GM13977 (cell line): Measurements from ENCODE around the gene MYORG.

Experiments used
- DNase-seq: peaks from one replicate; pipeline ENCODE4 v3.0.0; 2012; ENCODE audit warnings: low spot score
- in situ Hi-C: fragments of 300-500 bp; cut with MboI; formaldehyde crosslinking; loops from one replicate; pipeline ENCODE4 v1.12.0; 2022; ENCODE audit warnings: low sequenced_read_pairs, low pct_unique_long_range_greater_than_20kb, mixed read lengths, inconsistent platforms; ENCODE audit not compliant: unreplicated experiment
- TF ChIP-seq, protein P1 (sequence below): IDR thresholded peaks from 2 replicates; pipeline ENCODE4 v1.5.1; 2012; ENCODE audit warnings: mild to moderate bottlenecking, control low read depth; ENCODE audit not compliant: insufficient read depth; ENCODE audit errors: extremely low read depth, missing control alignments

Gene MYORG

DNA sequence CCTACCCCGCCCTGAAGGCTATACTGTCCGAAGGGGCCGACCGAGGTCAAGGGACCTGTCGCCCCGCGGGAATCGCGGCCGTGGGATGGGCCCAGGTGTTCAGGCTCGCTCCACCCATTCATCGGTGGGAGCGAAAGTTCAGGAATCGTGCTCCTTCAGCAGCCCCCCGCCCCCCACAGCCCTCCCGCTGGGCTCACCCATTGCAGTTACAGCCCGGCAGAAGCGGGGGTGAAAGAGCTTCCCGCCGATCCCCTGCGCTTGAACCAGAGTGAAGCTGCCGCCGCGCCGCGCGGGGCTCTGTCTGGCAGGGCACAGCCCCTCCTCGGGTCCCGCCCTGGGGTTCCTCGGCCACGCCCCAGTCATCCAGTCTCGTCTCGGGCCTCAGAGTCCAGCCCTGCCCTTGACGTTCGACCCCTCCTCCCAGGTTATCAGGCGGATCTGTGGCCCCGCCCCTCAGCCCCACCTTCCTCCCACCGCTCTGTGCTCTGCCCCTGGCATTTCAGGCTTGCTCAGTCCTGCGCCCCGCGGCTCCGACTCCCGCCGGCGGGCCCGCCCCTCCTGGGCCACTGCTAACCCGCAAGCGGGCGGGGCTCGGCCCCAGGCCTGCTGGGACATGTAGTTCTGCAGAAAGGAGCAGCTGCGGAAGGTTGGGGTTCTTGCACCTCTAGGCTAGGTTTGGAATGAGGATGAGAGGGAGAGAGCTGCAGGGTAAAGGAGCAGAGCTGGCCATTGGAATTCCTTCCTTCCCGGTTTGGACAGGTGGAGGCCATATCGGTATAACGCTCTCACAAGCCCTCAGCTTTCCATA, at the start of gene MYORG:
MYORG (minus strand) TSS at position 303 of the 808 bp plus-strand sequence. CDS start 3,955 bp downstream, outside the sequence.
- TF ChIP-seq, protein P1, sequence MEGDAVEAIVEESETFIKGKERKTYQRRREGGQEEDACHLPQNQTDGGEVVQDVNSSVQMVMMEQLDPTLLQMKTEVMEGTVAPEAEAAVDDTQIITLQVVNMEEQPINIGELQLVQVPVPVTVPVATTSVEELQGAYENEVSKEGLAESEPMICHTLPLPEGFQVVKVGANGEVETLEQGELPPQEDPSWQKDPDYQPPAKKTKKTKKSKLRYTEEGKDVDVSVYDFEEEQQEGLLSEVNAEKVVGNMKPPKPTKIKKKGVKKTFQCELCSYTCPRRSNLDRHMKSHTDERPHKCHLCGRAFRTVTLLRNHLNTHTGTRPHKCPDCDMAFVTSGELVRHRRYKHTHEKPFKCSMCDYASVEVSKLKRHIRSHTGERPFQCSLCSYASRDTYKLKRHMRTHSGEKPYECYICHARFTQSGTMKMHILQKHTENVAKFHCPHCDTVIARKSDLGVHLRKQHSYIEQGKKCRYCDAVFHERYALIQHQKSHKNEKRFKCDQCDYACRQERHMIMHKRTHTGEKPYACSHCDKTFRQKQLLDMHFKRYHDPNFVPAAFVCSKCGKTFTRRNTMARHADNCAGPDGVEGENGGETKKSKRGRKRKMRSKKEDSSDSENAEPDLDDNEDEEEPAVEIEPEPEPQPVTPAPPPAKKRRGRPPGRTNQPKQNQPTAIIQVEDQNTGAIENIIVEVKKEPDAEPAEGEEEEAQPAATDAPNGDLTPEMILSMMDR, result no peak
- in situ Hi-C loops, result no loop called here
- DNase-seq, result peak; percentile 99

DNA sequence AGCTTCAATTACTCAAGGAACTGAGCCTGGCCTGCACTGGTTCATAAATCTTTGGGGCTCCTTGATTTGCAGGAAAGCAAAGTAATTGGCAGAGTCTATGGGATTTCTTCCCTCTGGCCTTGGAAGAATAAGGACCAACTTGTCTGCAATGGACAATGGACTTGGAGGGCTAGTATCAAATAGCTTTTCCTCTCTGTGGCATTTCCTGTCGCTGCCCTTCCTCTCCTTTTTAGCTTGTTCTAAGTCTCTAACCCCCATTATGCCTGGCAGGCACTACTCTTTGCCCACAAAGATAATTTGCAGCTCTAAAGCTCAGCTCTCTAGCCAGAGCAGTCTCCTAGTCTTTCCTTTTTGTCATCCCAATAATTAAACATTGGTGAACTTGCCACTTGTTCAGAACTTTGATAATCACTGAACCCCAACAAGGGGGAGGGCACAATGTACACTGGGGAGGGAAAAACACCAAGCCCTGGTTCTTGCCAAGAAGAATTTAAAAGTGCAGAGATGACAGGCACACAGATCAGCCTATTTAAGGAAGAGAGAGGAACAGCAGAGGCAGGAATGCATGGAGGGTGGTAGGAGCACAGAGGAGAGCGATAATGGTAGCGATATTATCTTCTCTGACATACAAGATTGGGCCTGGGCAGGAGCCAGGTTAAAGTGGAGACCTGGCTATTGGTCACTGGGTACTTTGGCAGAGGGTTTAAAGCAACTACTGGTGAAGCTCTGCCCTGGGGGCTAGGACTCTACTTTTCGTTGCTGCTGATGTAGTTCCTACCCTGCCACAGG, 43.2 kb upstream of the MYORG start:
- in situ Hi-C loops, result no loop called here
- DNase-seq, result no peak
- TF ChIP-seq, protein P1, result no peak

DNA sequence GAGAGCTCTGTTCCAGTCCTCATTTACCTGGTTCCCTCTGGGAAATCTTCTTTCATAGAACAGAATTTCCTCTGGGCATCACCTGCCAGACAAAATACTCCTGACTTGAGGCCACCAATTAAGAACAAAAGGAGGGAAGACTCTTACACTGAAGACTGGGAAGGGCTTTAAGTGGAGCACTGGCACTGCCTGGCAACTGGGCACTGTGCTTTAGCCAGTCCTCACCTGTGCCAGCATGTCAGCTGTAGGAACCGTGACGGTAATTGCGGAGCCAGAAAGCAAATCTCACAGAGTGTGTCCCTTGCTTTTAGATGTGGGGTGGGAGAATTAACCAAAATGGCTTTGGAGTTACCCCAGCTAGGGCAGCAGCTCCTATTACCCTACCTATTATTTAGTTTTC, 41.0 kb upstream of the MYORG start:
- in situ Hi-C loops, result no loop called here
- TF ChIP-seq, protein P1, result no peak
- DNase-seq, result no peak

DNA sequence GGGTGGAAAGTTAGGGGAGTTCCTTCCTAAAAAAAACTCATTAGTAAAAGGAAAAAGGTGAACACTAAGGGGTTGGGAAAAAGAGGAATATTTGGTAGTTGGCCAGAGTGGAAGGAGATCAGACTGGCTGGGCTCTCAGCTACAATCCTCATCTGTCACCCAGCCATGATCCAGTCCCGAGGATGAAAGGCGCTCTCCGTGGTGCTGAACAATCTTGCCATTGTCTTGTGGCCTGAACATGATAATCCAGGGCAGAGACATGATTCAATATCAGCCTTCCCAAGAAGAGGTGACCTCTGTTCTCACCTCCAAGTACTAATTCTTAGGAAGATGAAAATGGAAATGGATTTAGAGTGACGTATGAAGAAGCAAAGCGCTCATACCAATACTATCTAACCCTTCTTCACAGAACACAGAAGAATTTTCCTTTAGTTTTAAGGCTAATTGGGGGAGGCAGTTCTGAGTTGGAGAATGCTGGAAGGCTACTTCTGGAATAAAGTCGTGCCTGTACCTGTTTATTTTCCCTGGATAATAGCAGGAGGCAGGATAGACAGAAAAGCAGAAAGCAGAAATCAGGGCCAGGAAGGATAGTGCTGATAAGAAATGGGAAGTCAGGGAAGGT, 36.6 kb upstream of the MYORG start:
- TF ChIP-seq, protein P1, result no peak
- no peak for DNase-seq
- in situ Hi-C loops, result no loop called here

DNA sequence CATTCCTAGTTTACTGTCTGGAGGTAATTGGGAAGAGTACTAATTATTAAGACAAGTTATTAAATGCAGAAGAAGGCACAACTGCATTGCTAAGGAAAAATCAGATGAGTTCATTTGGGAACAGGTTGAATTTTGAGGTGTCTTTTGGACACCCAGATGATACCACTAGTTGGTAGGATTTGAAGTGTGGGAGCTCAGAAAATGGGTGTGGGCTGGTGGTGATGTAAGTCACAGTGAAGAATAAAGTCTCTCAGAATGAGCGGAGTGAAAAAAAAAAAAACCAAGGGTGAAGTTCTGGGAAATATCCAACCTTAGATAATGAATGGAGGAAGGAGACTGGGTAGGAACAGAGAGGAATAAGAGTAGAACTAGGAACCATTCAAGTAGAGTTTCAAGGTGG, 35.6 kb upstream of the MYORG start:
- no peak for DNase-seq
- in situ Hi-C loops, result no loop called here
- TF ChIP-seq, protein P1, result no peak

DNA sequence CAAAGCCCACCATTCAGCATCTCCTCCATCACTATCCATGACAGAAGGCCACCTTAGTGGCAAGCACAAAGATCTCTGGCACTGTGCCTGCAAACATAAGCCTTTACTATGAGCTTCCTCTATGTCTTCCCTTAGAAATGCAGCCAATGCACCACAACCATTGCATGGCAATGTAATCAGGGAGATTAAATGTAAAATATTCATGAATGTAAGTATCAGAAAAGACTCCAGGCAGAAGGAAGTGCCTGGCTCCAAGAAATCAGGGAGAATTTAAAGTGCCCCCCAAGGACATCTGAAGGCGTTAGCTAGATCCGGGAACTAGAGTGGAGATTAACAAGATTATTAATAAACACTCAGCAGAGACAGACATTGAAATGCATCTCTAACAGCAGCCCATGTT, 32.5 kb upstream of the MYORG start:
- TF ChIP-seq, protein P1, result no peak
- in situ Hi-C loops, result no loop called here
- no peak for DNase-seq
